GM21717 (cell line): ENCODE measurements around the gene SLC6A11.

Source experiments
- ATAC-seq: cut with Tn5 transposase; IDR thresholded peaks from one replicate; pipeline ENCODE4 v1.9.1; 2021; ENCODE audit warnings: mild to moderate bottlenecking, moderate library complexity; ENCODE audit not compliant: unreplicated experiment

SLC6A11 gene

DNA sequence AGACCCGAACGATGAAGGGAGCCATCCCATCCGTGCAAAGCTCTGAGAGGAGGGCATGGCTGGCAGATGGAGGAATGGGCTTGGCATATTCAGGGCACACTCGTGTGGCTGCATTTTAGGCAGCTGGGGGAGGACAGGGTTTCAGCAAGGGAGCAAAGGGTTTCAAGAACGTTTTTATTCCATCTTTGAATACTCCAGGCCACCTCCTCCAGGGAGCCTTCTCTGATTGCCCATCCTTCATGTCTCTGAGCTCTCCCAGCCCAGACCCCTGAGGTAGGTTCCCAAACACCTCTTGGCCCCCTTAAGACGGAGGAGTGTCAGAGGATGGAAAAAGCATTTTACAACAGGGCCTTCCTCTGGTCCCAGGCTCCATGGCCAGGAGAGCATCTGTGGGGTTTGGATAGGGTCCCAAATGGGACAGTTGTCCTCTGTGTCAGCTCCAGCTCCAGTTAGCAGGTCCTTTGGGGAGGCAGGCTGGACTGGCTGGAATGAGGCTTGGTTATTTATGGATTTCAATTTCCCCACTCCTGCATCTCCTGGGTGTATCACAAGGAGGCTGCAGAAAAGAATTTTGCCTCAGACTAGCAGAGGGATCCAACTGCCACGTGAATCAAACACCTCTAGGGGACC is 158.8 kb downstream of the SLC6A11 start:
- ATAC-seq, result no peak

DNA sequence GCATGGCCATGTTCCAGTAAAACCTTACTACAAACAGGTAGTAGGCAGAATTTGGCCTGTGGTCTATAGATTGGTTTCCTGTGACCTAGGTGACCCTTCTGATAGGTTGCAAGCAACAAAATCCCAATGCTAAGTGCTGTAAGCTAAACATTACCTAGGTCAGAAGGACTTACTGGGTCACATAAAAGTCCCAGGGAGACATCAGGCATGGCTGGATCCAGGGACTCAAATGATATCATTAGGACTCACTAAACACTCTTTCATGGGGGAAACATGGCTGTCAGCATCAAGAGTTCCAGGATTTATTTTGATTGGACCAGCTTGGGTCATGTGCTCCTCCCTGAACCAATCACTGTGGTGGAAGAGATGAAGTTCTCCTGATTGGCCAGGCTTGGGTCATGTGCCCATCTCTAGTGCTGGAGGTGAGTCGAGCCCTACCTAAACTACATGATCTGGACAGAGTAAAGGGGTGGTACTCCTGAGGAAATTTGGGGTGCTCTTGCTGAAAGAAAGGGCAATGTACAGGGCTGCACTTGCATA is 159.7 kb downstream of the SLC6A11 start:
- ATAC-seq, result no peak

DNA sequence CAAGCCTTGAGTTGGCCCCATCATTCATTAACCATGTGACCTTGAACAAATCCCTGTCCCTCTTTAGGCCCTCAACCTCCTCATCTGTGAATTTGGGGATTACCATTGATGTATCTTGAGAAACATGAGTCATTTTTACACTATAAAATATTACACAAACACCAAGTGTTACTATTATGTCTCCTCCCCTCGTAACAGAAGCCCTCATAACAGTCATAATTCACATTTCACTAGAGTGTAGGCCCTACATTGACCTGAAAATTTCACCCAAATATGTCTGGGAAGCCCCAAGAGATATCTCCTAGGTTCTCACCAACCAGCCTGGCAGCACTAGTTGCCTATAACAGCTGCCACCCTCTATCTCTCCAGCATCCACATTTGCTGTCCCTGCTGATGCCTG is 160.7 kb downstream of the SLC6A11 start:
- ATAC-seq, result no peak

DNA sequence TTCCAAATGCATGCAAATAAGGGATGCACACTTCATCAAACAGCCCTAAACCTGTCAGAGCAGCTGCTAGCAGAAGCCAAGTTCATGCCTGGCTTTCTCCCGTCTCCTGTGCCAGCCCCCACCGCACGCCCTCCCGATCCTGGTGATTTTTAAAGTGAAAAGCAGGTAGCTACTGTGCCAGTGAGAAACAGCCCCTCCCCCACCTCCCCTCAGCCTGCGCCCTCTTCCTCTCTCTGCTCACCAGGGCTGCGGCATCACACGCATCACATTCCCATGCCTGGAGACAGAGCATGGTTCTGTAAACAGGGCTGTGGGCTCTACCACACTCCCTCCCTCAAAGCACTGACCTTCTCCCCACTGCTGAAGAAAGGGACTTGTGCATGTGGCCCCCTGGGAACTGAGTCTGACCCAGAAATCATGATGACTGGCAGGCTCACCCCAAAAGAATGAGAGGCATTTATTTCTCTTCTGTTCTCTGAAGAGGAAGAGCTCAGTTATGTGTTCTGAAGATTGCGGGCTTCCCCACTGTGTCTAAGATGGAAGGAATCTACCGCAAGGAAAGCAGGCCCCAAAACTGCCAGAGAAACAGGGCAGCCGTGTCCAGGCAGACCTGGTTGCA is 162.0 kb downstream of the SLC6A11 start:
- no peak for ATAC-seq

DNA sequence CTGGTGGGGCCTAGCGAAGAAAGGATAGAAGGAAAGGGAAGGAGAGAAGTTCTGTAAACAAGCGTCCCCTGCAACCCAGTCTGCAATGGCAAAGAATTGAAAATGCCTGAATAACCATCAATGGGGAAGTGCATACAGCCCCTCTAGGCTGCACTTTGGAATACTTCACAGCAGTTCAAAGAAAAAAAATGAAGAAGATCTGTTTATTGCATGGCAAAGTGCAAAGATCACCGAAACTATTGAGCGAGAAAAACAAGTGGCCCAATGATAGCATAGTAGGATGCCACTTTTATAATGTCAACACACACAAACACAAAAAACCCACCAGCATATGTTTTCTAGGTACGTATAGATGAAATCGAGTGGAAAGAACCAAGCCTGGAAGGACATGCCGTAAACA is 162.9 kb downstream of the SLC6A11 start:
- no peak for ATAC-seq

DNA sequence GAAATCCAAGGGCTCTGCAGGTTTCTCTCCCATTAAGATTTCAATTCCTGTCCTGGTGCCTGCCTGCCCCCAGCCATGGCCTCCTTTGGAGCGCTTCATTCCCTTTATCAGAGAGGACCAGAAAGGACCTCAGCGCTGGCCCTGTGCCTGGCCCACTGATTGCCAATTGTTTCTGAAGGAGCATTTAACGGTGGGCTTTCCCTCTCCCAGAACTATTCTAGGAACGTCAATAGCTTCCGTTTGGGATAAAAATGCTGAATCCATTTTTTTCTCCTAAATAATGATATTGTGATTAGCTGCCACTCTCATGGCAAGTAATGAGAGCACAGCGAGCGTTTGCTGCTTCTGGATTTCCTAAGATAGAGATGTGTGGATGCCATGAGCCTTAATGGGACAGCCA is 164.3 kb downstream of the SLC6A11 start:
- ATAC-seq, result no peak

DNA sequence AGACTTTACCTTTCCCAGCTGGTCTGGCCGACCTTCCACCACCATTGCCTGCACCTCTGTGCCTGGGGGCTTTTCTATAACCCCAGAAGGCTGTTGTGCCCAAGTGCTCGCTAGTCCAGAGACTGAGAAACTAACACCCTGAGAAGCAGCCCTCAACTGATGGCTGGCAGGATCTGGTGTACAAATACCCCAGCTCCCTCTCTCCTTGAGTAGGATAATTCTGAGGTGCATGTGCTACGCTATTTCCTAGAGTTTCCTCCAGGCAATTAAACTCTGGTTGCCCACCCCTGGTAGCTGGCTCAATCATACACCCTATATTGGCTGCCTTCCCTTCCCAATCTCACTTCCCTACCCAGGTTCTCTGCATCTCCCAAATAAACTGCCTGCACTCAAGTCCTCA is 165.0 kb downstream of the SLC6A11 start:
- ATAC-seq, result no peak

DNA sequence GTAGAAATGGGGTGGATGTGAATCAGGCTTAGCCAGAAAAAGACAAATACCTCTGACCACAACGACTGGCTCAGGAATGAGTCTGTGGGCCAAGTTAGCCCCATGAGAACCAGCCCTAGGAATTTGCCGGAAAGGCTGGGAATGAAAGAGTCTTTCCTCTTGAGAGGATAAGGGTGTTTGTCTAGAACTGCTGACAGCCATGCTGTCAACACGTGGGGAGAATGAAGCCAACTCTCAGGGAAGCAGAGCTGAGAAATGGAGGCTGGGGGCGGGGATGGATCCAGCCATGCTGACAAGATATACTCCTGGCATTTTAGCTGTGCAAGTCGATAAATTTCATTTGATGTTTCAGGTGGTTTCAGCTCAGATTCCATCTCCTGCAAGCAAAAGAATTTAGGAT is 165.9 kb downstream of the SLC6A11 start:
- ATAC-seq, result no peak

DNA sequence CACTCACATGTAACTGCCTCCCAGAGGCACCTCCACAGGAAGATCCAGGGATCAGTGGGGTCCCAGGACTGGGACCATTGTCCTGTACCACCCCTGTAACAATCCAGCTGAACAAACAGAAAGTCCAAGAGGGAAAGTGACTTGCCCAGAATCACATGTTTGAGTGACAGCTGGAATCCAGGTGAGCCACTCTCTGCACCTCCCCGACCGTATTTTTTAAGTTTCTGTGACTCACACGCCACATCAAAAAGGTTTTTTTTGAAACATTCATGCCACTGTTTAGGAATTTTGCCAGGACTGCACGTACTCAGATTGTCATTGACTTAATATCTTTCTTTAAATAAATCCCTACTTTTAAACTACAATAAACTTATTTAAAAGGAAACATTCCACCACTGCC is 166.8 kb downstream of the SLC6A11 start:
- ATAC-seq, result no peak

DNA sequence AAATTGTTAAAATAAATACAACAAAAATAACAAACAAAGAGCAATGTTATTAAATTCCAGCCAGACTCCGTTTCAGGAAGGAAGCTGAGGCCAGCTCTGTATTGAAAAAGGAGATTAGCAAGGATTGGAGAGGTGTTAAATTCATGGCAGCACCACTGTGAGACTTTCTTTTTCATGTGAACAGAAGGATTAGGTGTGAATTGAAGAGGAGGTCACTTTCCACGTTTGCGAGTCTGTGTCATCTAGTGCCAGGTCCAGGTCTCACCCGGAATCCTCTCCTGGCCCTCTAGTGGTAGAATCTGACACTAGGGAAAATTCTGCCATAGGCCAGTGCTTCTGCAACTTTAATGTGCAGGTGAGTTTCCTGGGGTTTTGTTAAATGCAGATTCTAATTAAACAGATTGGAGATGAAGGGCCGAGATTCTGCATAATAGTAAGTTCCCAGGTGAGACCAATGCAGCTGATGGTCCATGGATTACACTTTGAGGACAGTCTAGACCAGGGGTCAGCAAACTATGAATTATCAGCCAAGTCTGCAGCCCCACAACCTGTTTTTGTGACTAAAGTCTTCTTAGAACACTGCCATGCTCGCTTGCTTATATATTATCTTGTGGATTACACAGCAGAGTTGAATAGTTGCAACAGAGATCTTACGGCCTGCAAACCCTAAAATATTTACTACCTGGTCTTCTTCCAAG is 167.3 kb downstream of the SLC6A11 start:
- ATAC-seq, result no peak

DNA sequence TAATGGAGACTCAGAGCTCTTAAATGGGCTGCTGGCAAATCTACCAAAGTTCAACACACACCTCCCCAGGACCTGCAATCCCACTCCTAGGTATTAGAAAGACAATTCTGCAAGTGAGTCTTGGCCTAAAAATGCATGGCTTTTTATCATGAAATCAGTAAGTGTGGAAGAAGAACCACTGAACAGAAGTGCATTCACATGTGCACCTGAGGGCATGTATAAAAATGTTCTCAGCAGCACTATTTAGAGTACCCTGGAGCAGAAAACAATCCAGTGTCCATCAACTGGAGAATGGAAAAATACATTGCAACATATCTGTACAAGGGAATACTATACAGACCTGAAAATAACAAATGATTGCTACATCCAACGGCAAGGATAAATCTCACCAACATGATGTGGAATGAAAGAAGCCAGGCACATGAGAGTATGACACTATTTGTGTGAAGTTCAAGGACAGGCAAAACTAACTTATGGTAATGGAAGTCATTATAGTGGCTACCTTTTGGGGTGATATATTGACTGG is 168.4 kb downstream of the SLC6A11 start:
- ATAC-seq, result no peak

DNA sequence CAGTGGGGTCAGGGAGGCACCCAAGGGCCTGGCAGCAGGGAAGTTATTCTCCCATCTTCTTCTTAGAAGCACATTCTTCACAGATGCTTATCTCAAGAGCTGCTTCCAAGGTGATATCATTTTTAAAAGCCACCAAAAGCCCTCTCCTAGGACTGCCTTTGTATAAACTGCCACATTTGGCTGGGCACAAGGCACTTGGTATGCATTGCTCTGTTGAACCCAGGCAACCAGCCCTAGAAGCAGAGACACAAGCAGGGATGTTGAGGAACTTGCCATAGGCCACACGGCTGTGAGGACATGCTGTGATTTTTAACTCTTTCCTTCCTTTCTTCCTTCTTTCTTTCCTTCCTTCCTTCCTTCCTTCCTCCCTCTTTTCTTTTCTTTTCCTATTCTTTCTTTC is 169.2 kb downstream of the SLC6A11 start:
- ATAC-seq, result no peak

DNA sequence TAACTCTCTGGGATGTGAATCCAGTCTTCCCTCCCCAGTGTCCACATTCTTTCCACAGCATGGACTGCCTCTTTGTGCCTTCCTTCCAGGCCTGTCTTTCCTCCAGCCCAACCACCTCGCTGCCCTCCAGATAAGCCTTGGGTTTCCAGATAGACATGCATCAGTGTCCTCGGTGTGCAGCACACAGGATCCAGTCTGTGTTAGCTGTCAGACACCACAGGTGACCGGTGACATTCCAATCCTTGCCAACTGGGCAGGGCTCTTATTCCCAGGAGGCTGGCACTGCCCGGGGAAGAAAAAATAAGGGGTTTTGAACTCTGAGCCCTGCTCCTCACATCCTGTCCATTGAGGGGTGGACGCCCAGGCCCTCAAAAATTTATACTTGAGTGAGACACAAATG is 170.6 kb downstream of the SLC6A11 start:
- no peak for ATAC-seq

DNA sequence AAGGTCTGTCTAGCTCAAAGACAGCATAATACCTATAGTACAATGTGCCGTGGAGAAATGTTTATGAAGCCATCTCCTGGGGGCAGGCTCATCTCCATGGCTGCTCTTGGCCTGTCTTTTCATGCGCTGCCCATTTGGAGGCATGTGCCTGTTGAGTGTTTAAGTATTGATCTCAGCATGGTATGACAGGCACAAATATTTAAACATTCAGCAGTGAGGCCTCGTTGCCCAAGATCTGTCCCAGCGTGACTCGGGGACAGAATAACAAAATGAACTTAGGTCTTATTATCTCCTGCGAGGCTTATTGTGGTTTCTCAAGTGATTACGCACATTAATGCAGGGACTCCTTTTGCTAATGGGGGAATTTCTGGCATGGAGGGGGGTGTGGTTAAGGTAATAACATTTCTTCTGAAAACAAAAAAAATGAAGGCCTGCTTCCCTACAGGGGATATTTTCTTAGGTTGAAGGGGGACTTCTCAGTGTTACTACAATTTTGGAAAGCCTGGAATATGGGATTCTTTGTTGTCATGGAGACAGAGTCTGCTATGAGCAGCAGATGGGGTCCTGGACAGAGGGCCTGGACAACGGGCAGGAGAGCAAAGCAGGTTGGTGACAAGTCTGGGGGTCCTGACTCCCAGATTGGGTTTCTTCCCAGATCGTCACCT is 172.1 kb downstream of the SLC6A11 start:
- ATAC-seq, result no peak

DNA sequence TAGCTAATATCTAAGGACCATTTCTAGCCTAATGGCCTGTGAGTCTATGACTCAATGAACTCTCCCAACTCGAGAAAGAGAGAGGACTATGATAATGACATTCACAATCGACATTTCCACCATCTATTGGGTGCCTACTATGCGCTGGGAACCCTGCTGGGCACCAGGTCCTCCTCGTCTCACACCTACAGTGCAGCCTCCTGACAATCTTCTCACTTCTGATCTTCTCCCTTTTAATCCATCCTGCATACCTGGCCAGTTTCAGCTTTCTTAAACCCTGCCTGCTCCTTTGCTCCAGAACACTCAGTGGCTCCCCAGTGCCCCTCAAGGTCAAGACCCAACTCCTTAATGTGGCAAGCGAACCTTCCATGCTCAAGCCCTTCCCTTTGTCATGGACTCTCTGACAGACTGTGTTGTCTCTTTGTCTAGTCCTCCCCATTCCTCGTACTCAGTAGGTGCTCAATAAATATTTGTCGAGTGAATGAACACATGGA is 173.0 kb downstream of the SLC6A11 start:
- no peak for ATAC-seq
